Measurements from ENCODE around the gene AIRE.

The AIRE gene

GRCh38 chr21:44263768-44264167 is 21.9 kb upstream of the AIRE start:
- TF ChIP-seq CTCF (IDR thresholded peaks at IDR 0.05; ENCODE audit: borderline replicate concordance, extremely low read depth, low read length, poor library complexity, severe bottlenecking) (no peak), EZH2 (IDR thresholded peaks at IDR 0.05; ENCODE audit: borderline replicate concordance, low read depth, low read length, severe bottlenecking) (no peak)
- Histone ChIP-seq H3K4me2 (ENCODE audit: insufficient read depth, low read length) (no peak overlapping the region), H3K79me2 (ENCODE audit: insufficient read depth, low read length) (no peaks in the 10 kb centered on the region), H4K20me1 (ENCODE audit: insufficient read depth, low read length) (no peaks in the 10 kb centered on the region), H2AFZ (ENCODE audit: low read depth, low read length) (no peak overlapping the region), H3K9me3 (ENCODE audit: insufficient read depth, low read length, severe bottlenecking) (no peaks in the 10 kb centered on the region), H3K4me1 (ENCODE audit: insufficient read depth, low read length) (no peaks in the 10 kb centered on the region), H3K27ac (ENCODE audit: low read length) (no peak overlapping the region), H3K27me3 (ENCODE audit: insufficient read depth, low read length, poor library complexity) (no peaks in the 10 kb centered on the region), H3K4me3 (ENCODE audit: low read depth in 1 of 2, low read length in 2 of 2) (no peak overlapping the region), H3K9ac (ENCODE audit: low read depth, low read length) (no peak overlapping the region), H3K36me3 (ENCODE audit: insufficient read depth, low read length) (no peaks in the 10 kb centered on the region)
- no peak for ATAC-seq (ENCODE audit: insufficient read depth, low read depth)
- no peak for DNase-seq

- H3K36me3 ChIP-seq (ENCODE audit: insufficient read depth, low read length) = no peaks in the 10 kb centered on the region
- no peak overlapping the region for H3K27ac ChIP-seq (ENCODE audit: low read length)
- no peak overlapping the region for H3K4me2 ChIP-seq (ENCODE audit: insufficient read depth, low read length)
- no peaks in the 10 kb centered on the region for H3K9me3 ChIP-seq (ENCODE audit: insufficient read depth, low read length, severe bottlenecking)
- no peak overlapping the region for H2AFZ ChIP-seq (ENCODE audit: low read depth, low read length)
- no peak overlapping the region for H3K4me3 ChIP-seq (ENCODE audit: low read depth in 1 of 2, low read length in 2 of 2)
- H3K27me3 ChIP-seq (ENCODE audit: insufficient read depth, low read length, poor library complexity) = no peaks in the 10 kb centered on the region
- no peak overlapping the region for H3K9ac ChIP-seq (ENCODE audit: low read depth, low read length)
- TF ChIP-seq CTCF (IDR thresholded peaks at IDR 0.05; ENCODE audit: borderline replicate concordance, extremely low read depth, low read length, poor library complexity, severe bottlenecking) = no peak
- TF ChIP-seq EZH2 (IDR thresholded peaks at IDR 0.05; ENCODE audit: borderline replicate concordance, low read depth, low read length, severe bottlenecking) = no peak
- no peaks in the 10 kb centered on the region for H4K20me1 ChIP-seq (ENCODE audit: insufficient read depth, low read length)
- no peak for DNase-seq
- H3K4me1 ChIP-seq (ENCODE audit: insufficient read depth, low read length) = no peaks in the 10 kb centered on the region
- H3K79me2 ChIP-seq (ENCODE audit: insufficient read depth, low read length) = no peaks in the 10 kb centered on the region
- no peak for ATAC-seq (ENCODE audit: insufficient read depth, low read depth)
Observed at GRCh38 chr21:44265734-44266270, 19.9 kb upstream of the AIRE start.

GRCh38 chr21:44267655-44268142 is 18.0 kb upstream of the AIRE start:
- no peak for TF ChIP-seq EZH2 (IDR thresholded peaks at IDR 0.05; ENCODE audit: borderline replicate concordance, low read depth, low read length, severe bottlenecking)
- peak; percentile 12 for TF ChIP-seq CTCF (IDR thresholded peaks at IDR 0.05; ENCODE audit: borderline replicate concordance, extremely low read depth, low read length, poor library complexity, severe bottlenecking)
- H2AFZ ChIP-seq (ENCODE audit: low read depth, low read length) = no peak overlapping the region
- H3K4me3 ChIP-seq (ENCODE audit: low read depth in 1 of 2, low read length in 2 of 2) = no peak overlapping the region
- no peaks in the 10 kb centered on the region for H3K36me3 ChIP-seq (ENCODE audit: insufficient read depth, low read length)
- no peaks in the 10 kb centered on the region for H3K9me3 ChIP-seq (ENCODE audit: insufficient read depth, low read length, severe bottlenecking)
- H3K79me2 ChIP-seq (ENCODE audit: insufficient read depth, low read length) = no peaks in the 10 kb centered on the region
- no peaks in the 10 kb centered on the region for H4K20me1 ChIP-seq (ENCODE audit: insufficient read depth, low read length)
- ATAC-seq (ENCODE audit: insufficient read depth, low read depth) (no peak), DNase-seq (no peak)
- no peaks in the 10 kb centered on the region for H3K27me3 ChIP-seq (ENCODE audit: insufficient read depth, low read length, poor library complexity)
- H3K9ac ChIP-seq (ENCODE audit: low read depth, low read length) = no peak overlapping the region
- no peak overlapping the region for H3K4me2 ChIP-seq (ENCODE audit: insufficient read depth, low read length)
- no peak overlapping the region for H3K27ac ChIP-seq (ENCODE audit: low read length)
- no peaks in the 10 kb centered on the region for H3K4me1 ChIP-seq (ENCODE audit: insufficient read depth, low read length)
